ENCODE measurements around the gene ALKBH3.

Gene ALKBH3

DNA sequence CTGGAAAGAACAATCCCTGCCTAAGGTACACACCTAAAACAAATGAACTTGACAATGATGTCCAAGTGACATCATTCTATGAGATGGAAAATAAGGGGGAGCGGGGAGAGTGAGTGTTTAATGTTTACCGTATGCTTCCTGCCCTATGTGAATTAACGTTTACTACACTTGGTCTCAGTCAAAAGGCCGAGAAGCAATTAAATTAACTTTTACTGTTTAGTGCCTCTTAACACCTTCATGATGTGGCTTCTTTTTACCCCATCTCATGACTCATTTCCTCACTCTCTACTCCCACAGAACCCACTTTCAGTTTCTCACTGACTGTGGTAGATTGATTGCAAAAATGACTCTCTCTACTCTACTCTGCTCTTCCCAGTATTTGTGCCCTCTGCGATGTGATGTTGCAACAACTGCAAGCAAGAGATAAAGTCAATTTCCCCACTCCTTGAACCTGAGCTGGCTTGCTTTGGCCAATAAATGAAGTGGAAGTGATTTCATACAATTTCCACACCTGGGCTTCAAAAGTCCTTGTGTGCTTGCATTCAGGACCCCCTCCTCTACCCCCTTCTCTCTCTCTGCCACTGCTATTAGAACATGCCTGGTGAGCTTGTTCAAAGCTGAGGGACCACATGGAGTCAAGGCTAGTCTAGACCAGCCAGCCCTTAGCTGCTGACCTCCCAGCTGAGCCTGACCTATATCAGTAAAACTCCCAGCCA lies 11.6 kb upstream of the ALKBH3 start:
- peaks cover 22% of the 10 kb centered on the region for H3K4me1 Mint-ChIP-seq (ENCODE audit: low read depth)
- peaks cover 62% of the 10 kb centered on the region for H3K27me3 Mint-ChIP-seq (ENCODE audit: low read depth)
- peaks cover 7% of the 10 kb centered on the region for H3K9me3 Mint-ChIP-seq
- peaks cover 6% of the 10 kb centered on the region for H3K36me3 Mint-ChIP-seq (ENCODE audit: low read depth)
- peak overlapping the region; percentile 7 for H3K4me3 Mint-ChIP-seq
- peak; percentile 79 for DNase-seq (ENCODE audit: low spot score)
- peak overlapping the region; percentile 74 for H3K27ac Mint-ChIP-seq

DNA sequence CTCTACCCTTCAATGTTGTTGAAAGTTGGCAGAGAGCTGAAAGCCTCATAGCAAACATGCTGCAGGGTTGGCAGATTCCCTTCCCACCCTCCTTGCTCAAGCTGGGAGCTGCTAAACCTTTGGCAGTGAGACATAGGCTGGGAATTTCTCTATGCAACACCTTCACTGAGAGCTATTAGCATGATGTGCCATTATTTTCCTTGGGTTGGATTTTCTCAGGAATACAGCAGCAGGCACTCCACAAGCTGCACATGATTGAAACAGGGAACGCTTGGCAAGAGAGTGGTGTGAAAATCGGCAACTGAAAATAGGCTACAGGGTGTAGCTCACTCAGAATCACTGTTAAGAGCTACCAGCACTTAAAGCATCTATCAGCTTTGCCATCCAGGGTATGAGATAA lies 9.6 kb upstream of the ALKBH3 start:
- Mint-ChIP-seq H3K27me3 (ENCODE audit: low read depth) (peaks cover 60% of the 10 kb centered on the region), H3K4me3 (no peak overlapping the region), H3K27ac (no peak overlapping the region), H3K36me3 (ENCODE audit: low read depth) (peaks cover 6% of the 10 kb centered on the region), H3K4me1 (ENCODE audit: low read depth) (peaks cover 22% of the 10 kb centered on the region), H3K9me3 (peaks cover 7% of the 10 kb centered on the region)
- no peak for DNase-seq (ENCODE audit: low spot score)

DNA sequence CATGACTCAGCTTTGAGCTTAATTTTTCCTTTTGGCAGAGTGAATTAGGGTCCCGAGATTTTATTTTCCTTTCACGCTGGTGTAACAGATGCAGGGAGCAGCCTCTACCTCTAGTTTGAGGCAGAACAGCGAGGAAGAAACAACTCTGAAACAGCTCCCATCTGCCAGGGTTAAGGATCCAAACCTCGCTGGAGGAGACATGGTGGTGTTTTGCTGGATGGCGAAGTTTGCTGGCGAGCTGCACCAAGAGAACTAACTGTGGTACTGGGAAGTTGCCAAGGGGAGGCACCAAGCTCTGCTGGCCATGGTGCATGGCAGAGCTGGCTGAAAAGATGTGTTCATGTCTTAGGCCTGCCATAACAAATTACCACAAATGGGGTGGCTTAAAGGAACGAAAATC lies 7.6 kb upstream of the ALKBH3 start:
- H3K9me3 Mint-ChIP-seq, result no peaks in the 10 kb centered on the region
- no peak for DNase-seq (ENCODE audit: low spot score)
- peaks cover 58% of the 10 kb centered on the region for H3K27me3 Mint-ChIP-seq (ENCODE audit: low read depth)
- H3K27ac Mint-ChIP-seq, result no peak overlapping the region
- peaks cover 15% of the 10 kb centered on the region for H3K4me1 Mint-ChIP-seq (ENCODE audit: low read depth)
- no peak overlapping the region for H3K4me3 Mint-ChIP-seq
- H3K36me3 Mint-ChIP-seq (ENCODE audit: low read depth), result no peaks in the 10 kb centered on the region

DNA sequence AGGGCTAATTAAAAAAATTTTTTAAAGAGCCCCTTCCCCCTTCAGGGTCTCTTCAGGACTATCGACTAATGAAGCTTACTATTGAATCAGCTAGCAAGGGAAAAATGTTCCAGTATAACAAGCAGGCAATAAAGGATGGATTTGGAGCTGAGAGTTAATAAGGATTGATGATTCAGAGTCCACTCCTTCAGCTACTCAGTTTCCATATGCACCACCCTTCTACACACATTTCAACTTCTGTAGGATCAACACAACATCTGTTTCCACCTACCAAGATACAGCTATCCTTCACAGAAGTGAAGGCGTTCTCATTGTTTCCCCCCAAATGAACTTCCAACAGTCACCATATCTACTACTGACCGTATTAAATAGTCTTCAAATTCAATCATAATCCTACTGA lies 6.6 kb upstream of the ALKBH3 start:
- H3K27me3 Mint-ChIP-seq (ENCODE audit: low read depth), result peaks cover 63% of the 10 kb centered on the region
- DNase-seq (ENCODE audit: low spot score), result no peak
- H3K27ac Mint-ChIP-seq, result no peak overlapping the region
- H3K36me3 Mint-ChIP-seq (ENCODE audit: low read depth), result no peaks in the 10 kb centered on the region
- peaks cover 7% of the 10 kb centered on the region for H3K4me1 Mint-ChIP-seq (ENCODE audit: low read depth)
- no peaks in the 10 kb centered on the region for H3K9me3 Mint-ChIP-seq
- H3K4me3 Mint-ChIP-seq, result no peak overlapping the region

DNA sequence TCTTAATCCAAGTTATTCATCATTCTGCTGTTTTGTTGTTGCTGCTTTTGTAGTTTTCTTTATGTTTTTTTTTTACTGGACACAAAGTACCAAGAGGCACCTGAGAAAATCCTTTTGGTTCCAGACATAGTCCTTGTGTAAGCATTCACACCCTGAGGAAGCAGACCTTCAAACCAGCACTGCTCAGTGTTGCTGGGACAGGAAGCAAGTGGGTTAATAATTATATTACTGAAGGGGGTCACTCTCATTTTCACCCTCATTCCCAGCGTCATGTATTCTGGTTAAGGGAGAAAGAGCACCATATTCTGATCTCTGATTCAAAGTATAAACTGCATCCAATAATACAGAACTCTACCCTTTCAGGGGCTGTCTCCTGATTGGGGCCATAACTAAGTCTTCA lies 5.9 kb upstream of the ALKBH3 start:
- H3K27me3 Mint-ChIP-seq (ENCODE audit: low read depth), result peaks cover 64% of the 10 kb centered on the region
- DNase-seq (ENCODE audit: low spot score), result no peak
- H3K27ac Mint-ChIP-seq, result no peak overlapping the region
- H3K4me3 Mint-ChIP-seq, result no peak overlapping the region
- H3K36me3 Mint-ChIP-seq (ENCODE audit: low read depth), result no peaks in the 10 kb centered on the region
- H3K4me1 Mint-ChIP-seq (ENCODE audit: low read depth), result peaks cover under 1% of the 10 kb centered on the region
- H3K9me3 Mint-ChIP-seq, result no peaks in the 10 kb centered on the region

DNA sequence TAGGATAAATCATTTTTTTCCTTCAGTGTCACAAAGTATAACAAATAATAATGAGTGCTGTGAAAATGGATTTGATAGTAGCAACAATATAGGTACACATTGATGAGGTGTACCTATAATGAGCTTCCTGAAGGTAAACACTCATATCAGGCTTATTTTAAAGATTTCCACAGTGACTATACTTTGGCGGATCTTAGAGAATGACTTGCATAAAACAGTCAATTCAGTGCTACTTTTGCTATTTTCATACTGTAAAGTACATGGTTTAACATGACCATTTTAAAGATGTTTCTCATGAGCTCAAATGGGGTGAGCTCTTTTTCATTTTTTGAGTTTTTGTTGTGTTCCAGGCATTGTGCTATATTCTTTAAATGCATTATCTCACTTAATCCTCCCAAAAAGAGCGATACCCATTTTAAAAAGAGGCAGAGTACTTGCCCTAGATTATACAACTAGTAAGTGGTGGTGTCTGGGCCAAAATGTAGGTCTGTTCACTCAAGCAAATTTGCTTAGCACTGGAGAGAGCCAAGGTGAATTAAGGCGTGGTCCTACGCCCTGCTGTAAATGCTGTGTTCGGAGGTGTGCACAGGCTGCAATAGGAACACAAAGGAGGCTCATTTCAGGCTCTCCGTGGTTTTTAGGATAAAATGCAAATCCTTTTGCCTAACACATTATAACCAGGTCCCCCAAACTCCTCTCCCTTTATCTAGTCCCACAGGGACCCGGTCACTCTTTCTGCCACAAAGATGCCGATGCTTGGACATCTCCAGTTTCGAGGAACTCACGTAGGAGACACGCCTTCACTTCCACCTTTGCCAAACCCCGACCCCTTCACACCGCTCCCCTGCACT lies 617 bp upstream of the ALKBH3 start:
- H3K9me3 Mint-ChIP-seq, result peaks cover 10% of the 10 kb centered on the region
- H3K27me3 Mint-ChIP-seq (ENCODE audit: low read depth), result peaks cover 24% of the 10 kb centered on the region
- H3K4me1 Mint-ChIP-seq (ENCODE audit: low read depth), result peaks cover 17% of the 10 kb centered on the region
- DNase-seq (ENCODE audit: low spot score), result no peak
- H3K36me3 Mint-ChIP-seq (ENCODE audit: low read depth), result peaks cover 27% of the 10 kb centered on the region
- peak overlapping the region; percentile 65 for H3K27ac Mint-ChIP-seq
- peak overlapping the region; percentile 91 for H3K4me3 Mint-ChIP-seq

DNA sequence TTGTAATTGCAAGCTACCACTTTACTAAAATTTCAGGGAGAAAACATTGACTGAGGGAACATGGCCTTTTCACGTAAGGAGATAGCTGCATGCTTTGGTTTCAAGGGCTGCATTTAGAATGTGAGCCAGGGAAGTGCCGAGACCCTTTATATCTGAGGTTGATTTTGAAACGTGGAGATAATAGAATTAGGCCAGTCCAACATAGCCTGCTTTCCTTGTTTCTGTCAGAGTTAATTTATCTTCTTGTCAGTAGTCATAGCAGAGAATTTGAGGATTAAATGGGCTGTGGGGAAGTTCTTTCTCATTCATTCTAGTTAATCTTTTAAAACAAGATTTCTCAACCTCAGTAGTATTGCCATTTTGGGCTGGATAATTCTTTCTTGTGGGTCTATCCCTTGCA lies 12.2 kb downstream of the ALKBH3 start:
- Mint-ChIP-seq H3K4me1 (ENCODE audit: low read depth) (peaks cover 1% of the 10 kb centered on the region), H3K27me3 (ENCODE audit: low read depth) (no peaks in the 10 kb centered on the region), H3K4me3 (no peak overlapping the region), H3K27ac (no peak overlapping the region), H3K9me3 (no peaks in the 10 kb centered on the region), H3K36me3 (ENCODE audit: low read depth) (peaks cover 36% of the 10 kb centered on the region)
- no peak for DNase-seq (ENCODE audit: low spot score)

DNA sequence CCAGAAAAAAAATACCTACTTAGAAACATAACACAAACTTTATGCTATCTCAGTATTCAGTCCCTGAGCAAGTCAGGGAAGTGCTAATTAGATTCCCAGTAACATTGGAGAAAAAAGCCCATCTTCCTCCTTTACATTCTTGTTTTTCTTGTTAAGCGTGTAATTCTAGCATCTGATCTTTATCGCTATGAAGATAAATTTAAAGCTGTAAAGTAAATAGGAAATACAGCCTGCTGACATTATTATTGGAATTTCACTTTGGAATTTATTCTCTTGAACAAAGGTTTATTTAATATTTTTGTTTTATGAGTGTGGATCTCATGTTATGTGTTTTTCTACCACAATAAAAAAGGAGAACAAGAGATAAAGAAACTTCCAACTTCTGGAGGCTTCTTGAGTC lies 13.9 kb downstream of the ALKBH3 start:
- H3K9me3 Mint-ChIP-seq, result no peaks in the 10 kb centered on the region
- no peak overlapping the region for H3K4me3 Mint-ChIP-seq
- H3K36me3 Mint-ChIP-seq (ENCODE audit: low read depth), result peaks cover 40% of the 10 kb centered on the region
- H3K4me1 Mint-ChIP-seq (ENCODE audit: low read depth), result peaks cover 1% of the 10 kb centered on the region
- no peak overlapping the region for H3K27ac Mint-ChIP-seq
- H3K27me3 Mint-ChIP-seq (ENCODE audit: low read depth), result no peaks in the 10 kb centered on the region
- no peak for DNase-seq (ENCODE audit: low spot score)

DNA sequence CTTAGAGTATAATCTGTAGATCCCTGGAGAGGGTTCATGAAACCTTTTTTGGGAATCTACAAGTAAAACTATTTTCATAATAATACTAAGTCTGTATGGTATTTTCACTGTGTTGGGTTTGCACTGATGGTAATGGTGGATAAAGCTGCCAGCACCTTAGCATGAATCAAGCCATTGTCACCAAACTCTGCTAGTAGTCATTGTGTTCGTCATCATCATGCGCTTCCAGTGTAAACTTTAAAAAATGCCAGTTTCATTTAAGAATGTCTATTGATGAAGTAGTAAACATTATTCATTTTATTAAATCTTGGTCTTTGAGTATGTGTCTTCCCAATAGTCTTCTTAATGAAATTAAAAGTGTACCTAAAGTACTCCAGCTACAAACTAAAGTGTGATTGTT lies 15.0 kb downstream of the ALKBH3 start:
- Mint-ChIP-seq H3K4me3 (no peak overlapping the region), H3K27me3 (ENCODE audit: low read depth) (no peaks in the 10 kb centered on the region), H3K27ac (no peak overlapping the region), H3K36me3 (ENCODE audit: low read depth) (peaks cover 34% of the 10 kb centered on the region), H3K4me1 (ENCODE audit: low read depth) (no peaks in the 10 kb centered on the region), H3K9me3 (no peaks in the 10 kb centered on the region)
- DNase-seq (ENCODE audit: low spot score), result no peak

DNA sequence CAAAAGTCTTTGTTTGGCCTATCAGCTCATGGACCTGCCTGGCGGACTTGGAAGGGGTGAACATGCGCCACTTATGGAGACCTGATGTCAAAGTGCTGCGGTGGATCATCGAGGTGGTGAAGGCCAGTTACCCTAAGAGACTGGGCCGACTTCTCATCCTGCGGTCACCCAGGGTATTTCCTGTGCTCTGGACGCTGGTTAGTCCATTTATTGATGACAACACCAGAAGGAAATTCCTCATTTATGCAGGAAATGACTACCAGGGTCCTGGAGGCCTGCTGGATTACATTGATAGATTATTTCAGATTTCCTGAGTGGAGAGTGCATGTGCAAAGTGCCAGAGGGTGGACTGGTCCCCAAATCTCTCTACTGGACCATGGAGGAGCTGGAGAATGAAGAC lies 17.9 kb downstream of the ALKBH3 start:
- H3K36me3 Mint-ChIP-seq (ENCODE audit: low read depth), result peaks cover 30% of the 10 kb centered on the region

DNA sequence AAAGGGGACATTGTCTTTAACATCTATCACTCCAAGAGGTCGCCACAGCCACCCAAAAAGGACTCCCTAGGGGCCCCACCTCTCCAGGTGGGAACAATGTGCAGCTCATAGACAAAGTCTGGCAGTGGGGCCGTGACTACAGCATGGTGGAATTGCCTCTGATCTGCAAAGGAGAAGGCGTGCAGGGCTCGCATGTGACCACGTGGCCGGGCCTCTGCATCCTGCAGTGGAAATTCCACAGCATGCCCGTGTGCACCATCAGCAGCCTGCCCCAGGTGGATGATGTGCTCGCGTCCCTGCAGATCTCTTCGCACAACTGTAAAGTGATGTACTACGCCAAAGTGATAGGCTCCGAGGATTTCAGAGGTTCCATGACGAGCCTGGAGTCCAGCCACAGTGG lies 18.5 kb downstream of the ALKBH3 start:
- H3K36me3 Mint-ChIP-seq (ENCODE audit: low read depth), result peaks cover 35% of the 10 kb centered on the region
- no peaks in the 10 kb centered on the region for H3K27me3 Mint-ChIP-seq (ENCODE audit: low read depth)
- no peak for DNase-seq (ENCODE audit: low spot score)

More for the DNA sequence above, 17.9 kb downstream of the ALKBH3 start:
- Mint-ChIP-seq H3K4me3 (no peak overlapping the region), H3K27me3 (ENCODE audit: low read depth) (no peaks in the 10 kb centered on the region), H3K27ac (no peak overlapping the region), H3K9me3 (no peaks in the 10 kb centered on the region), H3K4me1 (ENCODE audit: low read depth) (no peaks in the 10 kb centered on the region)
- no peak for DNase-seq (ENCODE audit: low spot score)

DNA sequence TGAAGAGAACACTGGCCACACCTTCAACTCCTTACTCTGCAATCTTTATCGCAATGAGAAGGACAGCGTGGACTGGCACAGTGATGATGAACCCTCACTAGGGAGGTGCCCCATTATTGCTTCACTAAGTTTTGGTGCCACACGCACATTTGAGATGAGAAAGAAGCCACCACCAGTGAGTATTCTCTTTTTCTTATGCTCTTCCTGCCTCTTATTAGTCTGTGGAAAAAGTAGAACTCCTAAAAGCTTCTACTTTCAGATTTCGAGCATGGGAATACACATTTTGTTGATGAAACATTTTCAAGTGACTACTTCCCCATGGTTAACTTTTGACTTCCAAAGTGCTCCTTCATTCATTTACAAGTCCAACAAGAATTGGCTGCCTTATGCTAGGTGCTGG lies 20.9 kb downstream of the ALKBH3 start:
- Mint-ChIP-seq H3K4me3 (no peak overlapping the region), H3K9me3 (no peaks in the 10 kb centered on the region), H3K36me3 (ENCODE audit: low read depth) (peaks cover 27% of the 10 kb centered on the region), H3K27me3 (ENCODE audit: low read depth) (no peaks in the 10 kb centered on the region), H3K27ac (no peak overlapping the region), H3K4me1 (ENCODE audit: low read depth) (peaks cover 2% of the 10 kb centered on the region)
- no peak for DNase-seq (ENCODE audit: low spot score)

More for the DNA sequence above, 18.5 kb downstream of the ALKBH3 start:
- Mint-ChIP-seq H3K4me1 (ENCODE audit: low read depth) (no peaks in the 10 kb centered on the region), H3K4me3 (no peak overlapping the region), H3K9me3 (no peaks in the 10 kb centered on the region), H3K27ac (no peak overlapping the region)

DNA sequence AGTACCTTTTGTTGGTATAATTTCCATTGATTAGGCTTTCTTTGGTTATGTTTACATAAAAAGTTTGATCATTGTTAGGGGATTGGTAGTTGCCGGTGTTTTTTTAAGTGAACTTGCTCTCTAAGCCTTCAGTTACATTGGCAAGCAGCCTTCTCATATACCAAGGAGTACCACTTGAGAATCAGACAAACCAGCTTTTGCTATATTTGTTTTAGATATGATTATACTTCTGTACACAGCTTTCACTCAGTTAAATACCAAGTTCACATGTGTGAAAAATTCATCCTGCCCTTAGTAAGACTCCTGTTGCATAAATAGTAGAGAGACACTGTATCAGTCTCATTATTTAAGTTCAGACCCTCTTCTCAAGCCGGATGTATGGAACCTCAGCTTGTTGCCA lies 22.4 kb downstream of the ALKBH3 start:
- no peaks in the 10 kb centered on the region for H3K9me3 Mint-ChIP-seq
- no peak for DNase-seq (ENCODE audit: low spot score)
- peaks cover 26% of the 10 kb centered on the region for H3K36me3 Mint-ChIP-seq (ENCODE audit: low read depth)
- H3K4me1 Mint-ChIP-seq (ENCODE audit: low read depth), result peaks cover 9% of the 10 kb centered on the region
- no peak overlapping the region for H3K4me3 Mint-ChIP-seq
- H3K27me3 Mint-ChIP-seq (ENCODE audit: low read depth), result no peaks in the 10 kb centered on the region
- no peak overlapping the region for H3K27ac Mint-ChIP-seq

DNA sequence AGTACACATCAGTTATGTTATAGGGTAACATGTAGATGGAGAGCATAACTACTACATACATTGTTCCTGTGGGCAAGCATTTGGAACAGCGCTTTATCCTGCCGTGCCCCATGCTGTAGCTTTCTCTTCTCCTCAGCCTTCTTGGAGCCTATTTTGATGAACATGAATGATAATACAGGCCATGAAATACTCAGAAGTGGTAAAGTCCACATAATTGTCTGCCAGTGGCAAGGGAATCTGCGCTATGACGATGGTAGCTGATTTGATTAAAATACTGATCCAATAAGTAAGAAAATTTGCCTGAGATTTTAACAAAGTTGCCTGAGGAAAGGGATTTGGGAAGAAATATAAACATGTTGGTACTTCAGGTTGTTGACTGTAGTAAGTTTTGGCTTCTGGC lies 23.3 kb downstream of the ALKBH3 start:
- Mint-ChIP-seq H3K27me3 (ENCODE audit: low read depth) (no peaks in the 10 kb centered on the region), H3K4me3 (no peak overlapping the region), H3K27ac (no peak overlapping the region), H3K9me3 (no peaks in the 10 kb centered on the region), H3K36me3 (ENCODE audit: low read depth) (peaks cover 18% of the 10 kb centered on the region), H3K4me1 (ENCODE audit: low read depth) (peaks cover 9% of the 10 kb centered on the region)
- DNase-seq (ENCODE audit: low spot score), result no peak
